ENCODE results near the gene TMEM120A. TPM values are rescaled to one million over a fixed set of nuclear protein-coding genes. Genes with fewer than 3 reads are reported as not detected.

Gene TMEM120A
- total RNA-seq, 1 donor from 2014 or later, result 107 TPM

GRCh38 chr7:75944507-75944906, 49.9 kb downstream of the TMEM120A start:
- no peak for DNase-seq
- no peak for ATAC-seq
- intact Hi-C loops (cut with micrococcal nuclease), result no loop called here

GRCh38 chr7:75943864-75944263, 50.5 kb downstream of the TMEM120A start:
- DNase-seq (no peak), ATAC-seq (no peak)
- intact Hi-C loops (cut with micrococcal nuclease), result no loop called here

GRCh38 chr7:75938921-75939320, 55.5 kb downstream of the TMEM120A start:
- no peak for DNase-seq
- intact Hi-C loops (cut with micrococcal nuclease), result no loop called here
- peak; percentile 6 for ATAC-seq

GRCh38 chr7:75937958-75938786, 56.2 kb downstream of the TMEM120A start:
- intact Hi-C loops (cut with micrococcal nuclease), result no loop called here
- peak; percentile 84 for ATAC-seq
- peak; percentile 67 for DNase-seq

Other genes with a start within 250 kb of the TMEM120A start
- not detected for gene CCL26, start 222.4 kb downstream of the TMEM120A start, total RNA-seq
- 0.47 TPM for gene CCL24, start 180.8 kb downstream of the TMEM120A start, total RNA-seq
- 17.9 TPM for gene RHBDD2, start 115.6 kb downstream of the TMEM120A start, total RNA-seq
- gene POR, start 79.4 kb downstream of the TMEM120A start, total RNA-seq, result 45.7 TPM
- gene STYXL1, start 53.4 kb upstream of the TMEM120A start, total RNA-seq, result 21.9 TPM
- 680 TPM for gene MDH2, start 53.5 kb upstream of the TMEM120A start, total RNA-seq
- 17.2 TPM for gene SRRM3, start 207.3 kb upstream of the TMEM120A start, total RNA-seq